Activated B cell treated with CpG ODN at 0.5 μM for 24 hours (primary cell): ENCODE measurements around the gene MINDY4. TPM values are rescaled to one million over a fixed set of nuclear protein-coding genes. Genes with fewer than 3 reads are reported as not detected.

Experiments used
- ATAC-seq: fragments of 200-7000 bp; cut with Tn5 transposase; one replicate; pipeline ENCODE4 v1.10.0; 2021; ENCODE audit warnings: low read depth, mild to moderate bottlenecking, moderate library complexity
- CTCF ChIA-PET: fragments of 350-600 bp; sonication (Branson Sonifier 250); formaldehyde crosslinking; loops from one replicate; lab custom pipeline; 2021; ENCODE audit warnings: antibody characterized with exemption; lab: Charles Lee
- POLR2A ChIA-PET: fragments of 350-600 bp; sonication (Branson Sonifier 250); formaldehyde crosslinking; loops from one replicate; lab custom pipeline; 2021; ENCODE audit warnings: antibody characterized with exemption; lab: Charles Lee
- DNase-seq: peaks from one replicate; pipeline ENCODE4 v3.0.0; 2022
- H3K27ac Mint-ChIP-seq: one replicate; pipeline ENCODE4 v1.8.0; 2020; ENCODE audit warnings: mixed read lengths
- H3K27me3 Mint-ChIP-seq: one replicate; pipeline ENCODE4 v1.8.0; 2021; ENCODE audit warnings: mixed read lengths
- H3K36me3 Mint-ChIP-seq: one replicate; pipeline ENCODE4 v1.8.0; 2021; ENCODE audit warnings: low read depth, mixed read lengths
- H3K4me1 Mint-ChIP-seq: one replicate; pipeline ENCODE4 v1.8.0; 2021; ENCODE audit warnings: mixed read lengths
- H3K4me3 Mint-ChIP-seq: one replicate; pipeline ENCODE4 v1.8.0; 2020; ENCODE audit warnings: mild to moderate bottlenecking, mixed read lengths
- H3K9me3 Mint-ChIP-seq: one replicate; pipeline ENCODE4 v1.8.0; 2020; ENCODE audit warnings: mixed read lengths
- intact Hi-C: fragments of 100-400 bp; cut with micrococcal nuclease; formaldehyde crosslinking; loops from one replicate; pipeline ENCODE4 v1.15.1; 2024
- total RNA-seq: library from RNA; stranded (reverse); gene quantifications from 2 replicates; pipeline ENCODE4 v1.2.3, GENCODE V29; 2022
- TF ChIP-seq, protein P1 (sequence below): fragments of 200-600 bp; IDR thresholded peaks from one replicate; pipeline ENCODE4 v1.8.0; 2022; ENCODE audit warnings: antibody characterized with exemption, mild to moderate bottlenecking

MINDY4 gene
- total RNA-seq, 1 donor from 2014 or later = 1.2 TPM

DNA sequence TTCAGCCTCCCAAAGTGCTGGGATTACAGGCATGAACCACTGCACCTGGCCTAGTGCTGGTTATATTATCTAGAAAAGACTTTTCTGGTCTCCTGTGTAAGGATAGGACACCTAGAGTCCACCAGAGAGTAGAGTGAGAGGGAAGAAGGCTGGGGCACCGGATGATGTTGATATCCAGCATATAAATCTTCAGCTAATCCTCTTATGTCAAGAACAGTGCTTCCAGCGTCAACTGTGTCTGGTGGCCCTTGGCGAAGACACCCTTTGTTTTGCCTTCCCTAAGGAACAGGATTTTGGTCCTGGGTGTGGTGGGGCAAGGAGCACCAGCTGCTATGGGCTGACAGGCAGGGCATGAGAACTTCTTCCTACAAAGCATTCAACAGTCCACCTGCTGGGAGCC lies 35.6 kb upstream of the MINDY4 start:
- TF ChIP-seq, protein P1, sequence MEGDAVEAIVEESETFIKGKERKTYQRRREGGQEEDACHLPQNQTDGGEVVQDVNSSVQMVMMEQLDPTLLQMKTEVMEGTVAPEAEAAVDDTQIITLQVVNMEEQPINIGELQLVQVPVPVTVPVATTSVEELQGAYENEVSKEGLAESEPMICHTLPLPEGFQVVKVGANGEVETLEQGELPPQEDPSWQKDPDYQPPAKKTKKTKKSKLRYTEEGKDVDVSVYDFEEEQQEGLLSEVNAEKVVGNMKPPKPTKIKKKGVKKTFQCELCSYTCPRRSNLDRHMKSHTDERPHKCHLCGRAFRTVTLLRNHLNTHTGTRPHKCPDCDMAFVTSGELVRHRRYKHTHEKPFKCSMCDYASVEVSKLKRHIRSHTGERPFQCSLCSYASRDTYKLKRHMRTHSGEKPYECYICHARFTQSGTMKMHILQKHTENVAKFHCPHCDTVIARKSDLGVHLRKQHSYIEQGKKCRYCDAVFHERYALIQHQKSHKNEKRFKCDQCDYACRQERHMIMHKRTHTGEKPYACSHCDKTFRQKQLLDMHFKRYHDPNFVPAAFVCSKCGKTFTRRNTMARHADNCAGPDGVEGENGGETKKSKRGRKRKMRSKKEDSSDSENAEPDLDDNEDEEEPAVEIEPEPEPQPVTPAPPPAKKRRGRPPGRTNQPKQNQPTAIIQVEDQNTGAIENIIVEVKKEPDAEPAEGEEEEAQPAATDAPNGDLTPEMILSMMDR = no peak
- no peak for DNase-seq
- Mint-ChIP-seq H3K27me3 (peaks cover 10% of the 10 kb centered on the region), H3K9me3 (no peaks in the 10 kb centered on the region), H3K4me1 (peaks cover 2% of the 10 kb centered on the region), H3K4me3 (no peak overlapping the region), H3K27ac (no peak overlapping the region), H3K36me3 (no peaks in the 10 kb centered on the region)
- ATAC-seq = no peak
- ChIA-PET POLR2A (no interaction called here), CTCF (no interaction called here)
- intact Hi-C loops = no loop called here

DNA sequence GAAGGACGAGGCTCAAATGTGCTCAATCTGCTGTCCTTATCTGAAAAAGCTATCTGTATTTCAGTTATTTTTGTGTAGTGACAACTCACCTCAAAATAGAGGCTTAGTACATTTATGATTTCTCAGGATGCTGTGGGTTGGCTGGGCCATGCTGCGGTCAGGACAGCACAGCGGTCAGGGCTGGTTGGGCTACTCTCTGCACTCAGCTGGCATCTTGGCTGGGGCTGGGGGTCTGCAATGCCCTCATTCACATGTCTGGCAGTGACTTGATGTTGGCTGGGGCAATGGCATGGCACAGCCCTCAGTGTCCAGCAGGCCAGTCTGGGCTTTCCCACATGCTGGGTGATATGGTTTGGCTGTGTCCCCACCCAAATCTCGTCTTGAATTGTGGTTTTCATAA lies 34.9 kb upstream of the MINDY4 start:
- Mint-ChIP-seq H3K4me1 (peaks cover 2% of the 10 kb centered on the region), H3K9me3 (no peaks in the 10 kb centered on the region), H3K27me3 (peaks cover 10% of the 10 kb centered on the region), H3K4me3 (no peak overlapping the region), H3K36me3 (no peaks in the 10 kb centered on the region), H3K27ac (no peak overlapping the region)
- ATAC-seq (no peak), DNase-seq (no peak)
- TF ChIP-seq, protein P1 = no peak
- ChIA-PET CTCF (no interaction called here), POLR2A (no interaction called here)
- intact Hi-C loops = no loop called here

- peaks cover 2% of the 10 kb centered on the region for H3K4me1 Mint-ChIP-seq
- intact Hi-C loops = no loop called here
- H3K4me3 Mint-ChIP-seq = no peak overlapping the region
- ATAC-seq (no peak), DNase-seq (no peak)
- H3K9me3 Mint-ChIP-seq = no peaks in the 10 kb centered on the region
- no peak overlapping the region for H3K27ac Mint-ChIP-seq
- ChIA-PET POLR2A (no interaction called here), CTCF (interaction anchor here (0.8 to 1.6 kb wide), 4 partner anchors 10 to 462 kb away, joined by 3 to 7 read pairs (median 4); no protein-coding TSS in a partner anchor)
- H3K36me3 Mint-ChIP-seq = no peaks in the 10 kb centered on the region
- TF ChIP-seq, protein P1 = no peak
- H3K27me3 Mint-ChIP-seq = peaks cover 8% of the 10 kb centered on the region
These were observed 32.9 kb upstream of the MINDY4 start for GRCh38 chr7:30738026-30738915.

DNA sequence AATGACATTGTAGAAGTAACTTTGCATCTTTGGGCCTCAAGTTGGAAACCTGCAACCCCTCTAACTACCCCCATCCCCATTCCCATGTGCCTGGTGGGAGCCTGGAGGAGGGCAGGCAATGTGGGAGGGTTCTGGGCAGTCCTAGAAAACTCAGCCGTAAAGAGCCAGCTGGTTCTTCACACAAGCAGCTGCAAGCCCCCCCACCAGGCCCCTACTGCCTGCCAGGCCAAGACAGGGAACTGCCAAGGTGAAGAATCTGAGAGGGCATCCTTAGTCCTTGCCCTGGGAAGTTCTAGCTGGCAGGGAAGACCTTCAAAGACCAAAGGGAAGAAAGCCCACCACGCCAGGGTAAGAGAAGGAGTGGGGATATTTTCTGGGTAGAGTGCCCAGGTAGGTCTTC lies 31.5 kb upstream of the MINDY4 start:
- Mint-ChIP-seq H3K4me3 (no peak overlapping the region), H3K9me3 (no peaks in the 10 kb centered on the region), H3K4me1 (peaks cover 2% of the 10 kb centered on the region), H3K27ac (no peak overlapping the region), H3K36me3 (no peaks in the 10 kb centered on the region), H3K27me3 (peaks cover 10% of the 10 kb centered on the region)
- no peak for ATAC-seq
- TF ChIP-seq, protein P1 = no peak
- intact Hi-C loops = loop anchor here (1.0 to 5.0 kb wide), 4 partner anchors 37 to 227 kb away; partner anchors contain the start of gene GARS1
- ChIA-PET POLR2A (interaction anchor here (0.6 kb wide), 1 partner anchor 387 kb away, joined by 11 read pairs; no protein-coding TSS in a partner anchor), CTCF (interaction anchor here (0.8 to 1.7 kb wide), 13 partner anchors 9 to 464 kb away, joined by 3 to 8 read pairs (median 4); no protein-coding TSS in a partner anchor)
- no peak for DNase-seq
